A673 (cell line): ENCODE measurements around the gene XPNPEP2. TPM values are rescaled to one million over a fixed set of nuclear protein-coding genes. Genes with fewer than 3 reads are reported as not detected.

Source experiments
- BruUV-seq: library from RNA; stranded (reverse); fragments of 400-500 nt; replicated peaks from 2 replicates; lab custom pipeline; 2021; lab: Mats Ljungman, UMichigan
- CTCF ChIA-PET: fragments of 300-600 bp; sonication (Branson Sonifier 250); formaldehyde crosslinking; loops from one replicate; lab custom pipeline; 2022; ENCODE audit warnings: antibody characterized with exemption; lab: Charles Lee
- POLR2A ChIA-PET: fragments of 300-600 bp; sonication (Branson Sonifier 250); formaldehyde crosslinking; loops from one replicate; lab custom pipeline; 2022; ENCODE audit warnings: antibody characterized with exemption; ENCODE audit not compliant: low non-redundant PET; lab: Charles Lee
- DNase-seq: peaks from one replicate; pipeline ENCODE4 v3.0.0-alpha.2; 2015; ENCODE audit warnings: low spot score
- H3K27ac ChIP-seq: fragments of 200-600 bp; sonication (generic); 2 replicates; pipeline ENCODE4 v1.5.1; 2016; ENCODE audit warnings: mixed run types, low read depth, mild to moderate bottlenecking, mixed read lengths, antibody characterized with exemption, low read length; ENCODE audit not compliant: poor library complexity, severe bottlenecking
- H3K27me3 ChIP-seq: fragments of 200-600 bp; sonication (generic); replicated peaks from 2 replicates; pipeline ENCODE4 v1.6.1; 2017; ENCODE audit warnings: mixed run types, low read depth, mild to moderate bottlenecking, mixed read lengths, antibody characterized with exemption, low read length; ENCODE audit not compliant: insufficient read depth, poor library complexity
- H3K36me3 ChIP-seq: fragments of 200-600 bp; sonication (generic); 2 replicates; pipeline ENCODE4 v1.6.1; 2016; ENCODE audit warnings: mixed run types, mild to moderate bottlenecking, mixed read lengths, antibody characterized with exemption, low read length; ENCODE audit not compliant: insufficient read depth, poor library complexity, severe bottlenecking
- H3K4me1 ChIP-seq: fragments of 200-600 bp; sonication (generic); 2 replicates; pipeline ENCODE4 v1.6.1; 2017; ENCODE audit warnings: mixed run types, mild to moderate bottlenecking, mixed read lengths, antibody characterized with exemption, low read length; ENCODE audit not compliant: insufficient read depth, poor library complexity, severe bottlenecking
- H3K4me3 ChIP-seq: fragments of 200-600 bp; sonication (generic); 2 replicates; pipeline ENCODE4 v1.5.1; 2016; ENCODE audit warnings: low read depth, mixed run types, mild to moderate bottlenecking, mixed read lengths, low read length; ENCODE audit not compliant: poor library complexity, severe bottlenecking
- H3K9me3 ChIP-seq: fragments of 200-600 bp; sonication (generic); 2 replicates; pipeline ENCODE4 v1.6.1; 2016; ENCODE audit warnings: mixed run types, low read depth, mild to moderate bottlenecking, mixed read lengths, antibody characterized with exemption, low read length; ENCODE audit not compliant: poor library complexity, severe bottlenecking
- EZH2 ChIP-seq: fragments of 200-600 bp; sonication (generic); IDR thresholded peaks from 2 replicates; pipeline ENCODE4 v1.6.1; 2017; ENCODE audit warnings: borderline replicate concordance, low read depth, mild to moderate bottlenecking, mixed read lengths, antibody characterized with exemption, low read length; ENCODE audit not compliant: poor library complexity, severe bottlenecking
- intact Hi-C: fragments of 100-400 bp; cut with micrococcal nuclease; formaldehyde crosslinking; loops from one replicate; pipeline ENCODE4 v1.10.0; 2022; ENCODE audit not compliant: unreplicated experiment
- total RNA-seq: library from RNA; stranded (reverse); gene quantifications from 2 replicates; pipeline ENCODE4 v1.2.3, GENCODE V29; 2021
- TF ChIP-seq, protein P1 (sequence below): fragments of 300-800, 200-600 bp; sonication (generic); conservative IDR thresholded peaks from 2 replicates; pipeline ENCODE4 v1.5.1; 2017; ENCODE audit warnings: low read depth, mild to moderate bottlenecking, antibody characterized with exemption, low read length, moderate library complexity, mixed read lengths

The XPNPEP2 gene
- total RNA-seq, 1 experiment from 2014 or later: not detected

DNA sequence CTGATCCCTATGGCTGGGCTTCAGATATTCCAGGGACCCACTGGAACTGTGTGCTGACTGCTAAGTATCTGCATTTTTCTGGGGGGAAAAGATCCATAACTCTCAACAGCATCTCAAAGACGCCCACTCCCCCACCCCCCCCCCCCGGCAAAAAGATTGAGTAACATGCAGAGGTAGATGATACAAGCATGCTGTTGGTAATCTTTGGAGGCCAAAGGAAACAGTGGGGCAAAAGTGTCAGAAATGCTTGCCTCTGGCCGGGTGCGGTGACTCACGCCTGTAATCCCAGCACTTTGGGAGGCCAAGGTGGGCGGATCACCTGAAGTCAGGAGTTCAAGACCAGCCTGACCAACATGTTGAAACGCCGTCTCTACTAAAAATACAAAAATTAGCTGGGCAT, 12.2 kb downstream of the XPNPEP2 start:
- POLR2A ChIA-PET: no interaction called here

DNA sequence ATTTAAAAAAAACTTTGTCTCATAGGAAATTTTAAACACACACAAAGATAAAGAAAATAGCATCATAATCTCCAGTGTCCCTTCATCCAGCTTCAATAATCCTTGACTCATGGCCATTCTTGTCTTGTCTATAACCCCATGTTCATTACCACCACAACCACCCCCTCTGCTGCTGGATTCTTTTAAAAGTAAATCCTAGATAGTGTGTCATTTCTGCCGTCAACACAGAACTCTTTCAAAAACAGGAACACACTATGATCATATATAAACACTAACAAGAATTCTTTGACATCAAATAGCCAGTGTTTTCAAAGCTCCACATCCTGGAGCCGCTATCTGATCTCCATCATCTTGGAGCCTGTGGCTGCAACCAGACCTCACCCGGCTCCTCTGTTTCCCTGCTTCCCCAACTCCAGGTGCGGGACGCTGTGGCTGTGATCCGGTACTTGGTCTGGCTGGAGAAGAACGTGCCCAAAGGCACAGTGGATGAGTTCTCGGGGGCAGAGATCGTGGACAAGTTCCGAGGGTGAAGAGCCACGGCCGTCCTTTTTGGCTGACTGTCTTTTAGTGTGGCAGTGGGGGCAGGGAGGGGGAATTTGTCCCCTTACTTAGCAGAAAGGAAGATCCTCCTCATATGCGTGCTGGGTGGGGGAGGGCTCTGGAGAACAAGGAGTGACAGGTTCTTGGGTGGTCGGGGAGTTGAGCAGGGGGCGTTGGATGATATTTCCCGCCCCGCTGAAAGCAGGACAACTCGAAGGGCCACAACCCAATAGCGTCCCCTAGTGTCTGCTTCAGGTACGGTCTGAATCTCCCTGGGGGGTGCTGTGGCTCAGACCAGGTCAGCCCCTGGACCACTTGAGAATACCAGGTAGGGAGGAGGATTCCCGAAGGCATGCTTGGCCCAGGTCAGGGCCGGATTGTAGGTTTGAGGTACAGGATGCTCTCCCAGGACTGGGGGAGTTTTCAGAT, 15.6 kb downstream of the XPNPEP2 start:
- Histone ChIP-seq H3K9me3 (no peaks in the 10 kb centered on the region), H3K4me3 (no peak overlapping the region), H3K4me1 (no peaks in the 10 kb centered on the region), H3K36me3 (no peaks in the 10 kb centered on the region), H3K27ac (no peak overlapping the region), H3K27me3 (no peaks in the 10 kb centered on the region)
- no TSS peak for BruUV-seq
- intact Hi-C loops: no loop called here
- CTCF ChIA-PET: no interaction called here
- no peak for DNase-seq
- TF ChIP-seq, protein P1, sequence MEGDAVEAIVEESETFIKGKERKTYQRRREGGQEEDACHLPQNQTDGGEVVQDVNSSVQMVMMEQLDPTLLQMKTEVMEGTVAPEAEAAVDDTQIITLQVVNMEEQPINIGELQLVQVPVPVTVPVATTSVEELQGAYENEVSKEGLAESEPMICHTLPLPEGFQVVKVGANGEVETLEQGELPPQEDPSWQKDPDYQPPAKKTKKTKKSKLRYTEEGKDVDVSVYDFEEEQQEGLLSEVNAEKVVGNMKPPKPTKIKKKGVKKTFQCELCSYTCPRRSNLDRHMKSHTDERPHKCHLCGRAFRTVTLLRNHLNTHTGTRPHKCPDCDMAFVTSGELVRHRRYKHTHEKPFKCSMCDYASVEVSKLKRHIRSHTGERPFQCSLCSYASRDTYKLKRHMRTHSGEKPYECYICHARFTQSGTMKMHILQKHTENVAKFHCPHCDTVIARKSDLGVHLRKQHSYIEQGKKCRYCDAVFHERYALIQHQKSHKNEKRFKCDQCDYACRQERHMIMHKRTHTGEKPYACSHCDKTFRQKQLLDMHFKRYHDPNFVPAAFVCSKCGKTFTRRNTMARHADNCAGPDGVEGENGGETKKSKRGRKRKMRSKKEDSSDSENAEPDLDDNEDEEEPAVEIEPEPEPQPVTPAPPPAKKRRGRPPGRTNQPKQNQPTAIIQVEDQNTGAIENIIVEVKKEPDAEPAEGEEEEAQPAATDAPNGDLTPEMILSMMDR: peak; percentile 47
- TF ChIP-seq EZH2: no peak
- POLR2A ChIA-PET: no interaction called here

More for the DNA sequence above, 12.2 kb downstream of the XPNPEP2 start:
- H3K36me3 ChIP-seq: no peaks in the 10 kb centered on the region
- BruUV-seq: no TSS peak
- DNase-seq: no peak
- TF ChIP-seq EZH2: no peak
- TF ChIP-seq, protein P1: no peak
- CTCF ChIA-PET: no interaction called here
- H3K9me3 ChIP-seq: no peaks in the 10 kb centered on the region
- no peaks in the 10 kb centered on the region for H3K27me3 ChIP-seq
- H3K27ac ChIP-seq: no peak overlapping the region
- no peak overlapping the region for H3K4me3 ChIP-seq
- intact Hi-C loops: no loop called here
- H3K4me1 ChIP-seq: no peaks in the 10 kb centered on the region

DNA sequence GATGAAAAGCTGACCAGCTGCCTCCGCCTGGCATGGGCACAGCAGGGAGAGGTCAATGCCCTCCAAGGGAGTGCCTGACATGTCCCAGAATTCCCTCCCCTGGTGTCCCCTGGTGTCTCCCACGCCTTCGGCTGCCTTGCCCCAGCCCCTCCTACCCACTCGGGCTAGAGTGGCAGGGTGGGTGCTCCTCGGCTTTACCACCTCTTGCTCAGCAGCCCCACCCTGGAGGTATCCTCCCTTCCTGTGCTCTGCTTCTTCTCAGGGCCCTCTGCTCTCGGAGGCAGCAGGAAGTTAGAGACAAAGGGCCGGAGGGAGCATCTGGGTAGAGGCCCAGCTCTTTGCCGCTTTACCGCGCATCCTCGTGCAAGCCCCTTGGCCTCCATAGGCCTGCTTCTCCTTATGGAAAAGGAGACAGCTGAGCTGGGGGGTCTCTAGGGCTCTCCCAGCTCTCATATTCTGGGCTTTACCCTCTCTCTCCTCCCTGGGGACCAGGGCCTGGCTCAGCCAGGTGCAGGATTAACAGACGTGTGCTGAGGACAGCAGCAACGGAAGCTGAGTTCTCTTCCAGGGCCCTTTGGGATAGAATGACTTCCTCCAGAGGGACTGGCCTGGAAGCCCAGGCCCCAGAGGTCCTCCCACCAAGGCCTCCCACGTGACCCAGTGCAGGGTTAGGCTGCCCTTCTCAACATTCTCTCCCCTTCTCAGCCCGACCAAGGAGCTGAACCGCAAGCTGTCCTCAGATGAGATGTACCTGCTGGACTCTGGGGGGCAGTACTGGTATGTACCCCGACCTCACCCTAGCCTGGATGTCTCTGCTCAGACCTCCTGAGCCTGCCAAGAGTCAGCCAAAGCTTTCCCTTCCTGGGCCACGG, 17.2 kb downstream of the XPNPEP2 start:
- POLR2A ChIA-PET: no interaction called here
- no peaks in the 10 kb centered on the region for H3K27me3 ChIP-seq
- no TSS peak for BruUV-seq
- CTCF ChIA-PET: interaction anchor here (0.6 kb wide), 1 partner anchor 31 kb away, joined by 6 read pairs; no protein-coding TSS in a partner anchor
- H3K4me3 ChIP-seq: no peak overlapping the region
- TF ChIP-seq, protein P1: no peak
- no peak for TF ChIP-seq EZH2
- H3K9me3 ChIP-seq: no peaks in the 10 kb centered on the region
- intact Hi-C loops: no loop called here
- DNase-seq: no peak
- H3K36me3 ChIP-seq: no peaks in the 10 kb centered on the region
- H3K27ac ChIP-seq: no peak overlapping the region
- no peaks in the 10 kb centered on the region for H3K4me1 ChIP-seq
